Ishikawa (cell line): ENCODE measurements around the gene PIEZO2.
A peak's percentile ranks its signal among the peaks of the same experiment; 100 is the strongest.

Experiments
- CEBPB ChIP-seq: IDR thresholded peaks from 2 replicates; pipeline ENCODE4 v1.6.1; 2012
- CREB1 ChIP-seq: IDR thresholded peaks from 2 replicates; pipeline ENCODE4 v1.6.1; 2012; ENCODE audit warnings: low read depth
- EGR1 ChIP-seq: IDR thresholded peaks from 2 replicates; pipeline ENCODE4 v1.6.1; 2012
- EP300 ChIP-seq: IDR thresholded peaks from 2 replicates; pipeline ENCODE4 v1.6.1; 2012; ENCODE audit warnings: borderline replicate concordance
- FOXM1 ChIP-seq: IDR thresholded peaks from 2 replicates; pipeline ENCODE4 v1.6.1; 2012; ENCODE audit warnings: low read depth, borderline replicate concordance
- MAX ChIP-seq: IDR thresholded peaks from 2 replicates; pipeline ENCODE4 v1.6.1; 2012
- NFIC ChIP-seq: IDR thresholded peaks from 2 replicates; pipeline ENCODE4 v1.6.1; 2012
- RAD21 ChIP-seq: IDR thresholded peaks from 2 replicates; pipeline ENCODE4 v1.6.1; 2012; ENCODE audit warnings: low read depth
- REST ChIP-seq: IDR thresholded peaks from 2 replicates; pipeline ENCODE4 v1.6.1; 2012; ENCODE audit warnings: low read depth, mild to moderate bottlenecking
- TAF1 ChIP-seq: IDR thresholded peaks from 2 replicates; pipeline ENCODE4 v1.6.1; 2012; ENCODE audit warnings: low read depth, mild to moderate bottlenecking
- TCF12 ChIP-seq: IDR thresholded peaks from 2 replicates; pipeline ENCODE4 v1.6.1; 2012; ENCODE audit warnings: low read depth
- TEAD4 ChIP-seq: IDR thresholded peaks from 2 replicates; pipeline ENCODE4 v1.6.1; 2012
- USF1 ChIP-seq: IDR thresholded peaks from 2 replicates; pipeline ENCODE4 v1.6.1; 2012
- YY1 ChIP-seq: IDR thresholded peaks from 2 replicates; pipeline ENCODE4 v1.6.1; 2012; ENCODE audit warnings: low read depth
- ZBTB7A ChIP-seq: IDR thresholded peaks from 2 replicates; pipeline ENCODE4 v1.6.1; 2012; ENCODE audit warnings: low read depth

The PIEZO2 gene

GRCh38 chr18:11047156-11047555, 102.2 kb downstream of the PIEZO2 start:
- TF ChIP-seq TAF1 (no peak), CREB1 (no peak), RAD21 (no peak), CEBPB (no peak), REST (no peak), YY1 (no peak), FOXM1 (no peak), EP300 (no peak), ZBTB7A (no peak), TCF12 (no peak), MAX (no peak), EGR1 (no peak), USF1 (no peak), TEAD4 (no peak), NFIC (no peak)

GRCh38 chr18:11046140-11046539, 103.2 kb downstream of the PIEZO2 start:
- TF ChIP-seq EP300 (no peak), FOXM1 (no peak)

DNA sequence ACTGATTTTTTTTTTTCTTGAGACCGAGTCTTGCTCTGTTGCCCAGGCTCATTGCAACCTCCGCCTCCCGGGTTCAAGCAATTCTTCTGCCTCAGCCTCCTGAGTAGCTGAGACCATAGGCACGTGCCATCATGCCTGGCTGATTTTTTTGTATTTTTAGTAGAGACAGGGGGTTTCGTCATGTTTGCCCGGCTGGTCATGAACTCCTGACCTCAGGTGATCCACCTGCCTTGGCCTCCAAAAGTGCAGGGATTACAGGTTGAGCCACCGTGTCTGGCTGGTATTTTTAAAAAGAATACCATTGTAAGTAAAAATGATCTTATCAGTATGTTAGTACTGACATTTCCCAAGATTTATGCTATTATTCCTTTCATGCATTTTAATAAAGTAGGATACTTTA, 105.7 kb downstream of the PIEZO2 start:
- no peak for TF ChIP-seq CEBPB
- no peak for TF ChIP-seq TAF1
- no peak for TF ChIP-seq FOXM1
- no peak for TF ChIP-seq USF1
- no peak for TF ChIP-seq YY1
- TF ChIP-seq EGR1 = no peak
- no peak for TF ChIP-seq RAD21
- TF ChIP-seq MAX = no peak
- TF ChIP-seq TEAD4 = no peak
- TF ChIP-seq ZBTB7A = no peak
- TF ChIP-seq CREB1 = no peak
- no peak for TF ChIP-seq NFIC

DNA sequence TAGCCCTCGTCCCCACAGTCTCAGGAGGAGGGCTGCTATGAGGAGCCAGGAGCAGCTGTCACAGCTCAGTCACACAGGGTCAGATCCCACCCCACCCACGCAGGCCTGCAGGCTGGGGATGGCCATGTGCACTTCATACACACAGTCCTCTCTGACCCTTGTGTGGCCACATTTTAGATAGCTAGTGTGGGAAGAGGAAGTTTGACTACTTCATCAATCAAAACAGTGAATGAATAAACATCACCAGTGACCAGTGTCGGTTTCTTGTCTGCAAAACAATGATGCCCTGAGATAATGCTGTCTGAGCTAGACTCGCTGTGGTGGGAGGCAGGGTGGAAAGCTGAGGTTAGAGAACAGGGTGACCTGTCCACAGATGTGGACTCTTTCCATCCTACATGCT, 107.1 kb downstream of the PIEZO2 start:
- TF ChIP-seq TCF12 (no peak), NFIC (no peak)

DNA sequence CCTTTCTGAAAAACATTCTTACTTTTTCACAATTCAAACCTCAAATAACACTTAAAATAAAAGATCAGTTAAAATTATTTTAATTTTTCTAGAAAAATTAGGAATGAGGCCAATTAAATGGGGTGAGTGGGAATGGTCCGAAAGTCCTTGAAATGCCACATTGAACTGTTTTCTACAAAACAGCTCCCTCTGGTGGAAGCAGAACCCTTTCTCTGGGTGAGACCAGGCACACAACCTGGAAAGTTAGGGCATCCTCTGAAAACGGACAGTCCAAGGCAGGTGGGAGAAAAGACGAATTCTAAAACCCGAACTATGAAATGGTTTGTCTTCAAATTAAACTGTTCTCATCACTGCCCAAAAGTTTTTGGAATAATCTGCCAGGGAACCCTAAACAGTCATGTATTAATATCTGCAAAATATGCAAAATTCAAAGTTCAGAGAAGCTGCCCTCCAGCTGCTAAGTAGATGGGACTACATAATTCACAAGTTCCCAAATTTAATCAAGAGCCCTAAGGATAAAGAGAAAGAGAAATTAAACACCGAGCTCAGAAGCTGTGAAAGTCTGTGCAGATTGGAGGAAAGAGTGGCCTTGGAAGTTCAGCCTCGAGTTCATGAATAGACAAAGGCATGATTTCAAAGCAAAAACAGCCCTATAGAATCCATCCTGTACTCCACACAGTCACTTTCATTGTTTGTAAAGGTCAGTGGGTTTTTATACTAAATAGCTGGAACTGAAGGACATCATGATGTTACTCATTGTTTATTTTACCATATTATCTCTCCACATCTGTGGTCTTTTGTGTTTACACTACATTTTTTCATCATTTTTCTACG, 108.3 kb downstream of the PIEZO2 start:
- TF ChIP-seq RAD21 (peak; percentile 35; the same call in 1 of the 2 replicates), YY1 (no peak)

DNA sequence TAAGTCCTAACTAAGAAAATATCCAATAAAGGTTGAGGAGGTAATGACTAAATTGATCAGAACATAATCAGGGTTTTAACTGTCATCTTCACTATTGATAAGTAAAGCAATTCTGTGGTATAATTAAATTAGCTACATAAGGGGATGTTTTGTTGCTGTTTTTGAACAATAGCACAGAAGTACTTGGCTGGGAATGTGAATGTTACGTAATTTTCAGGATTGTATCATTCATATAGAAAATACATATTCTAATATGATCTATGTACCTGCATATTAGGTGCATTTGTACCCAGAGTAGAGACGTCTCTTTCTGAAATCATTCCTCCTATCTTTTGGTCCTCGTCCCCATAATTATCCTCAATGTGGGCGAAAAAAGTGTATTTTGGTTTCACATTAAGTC, 109.0 kb downstream of the PIEZO2 start:
- no peak for TF ChIP-seq TAF1
- TF ChIP-seq CREB1 = no peak
- no peak for TF ChIP-seq CEBPB
- no peak for TF ChIP-seq RAD21
- TF ChIP-seq USF1 = no peak
- TF ChIP-seq EP300 = no peak
- TF ChIP-seq FOXM1 = no peak
- no peak for TF ChIP-seq TEAD4
- no peak for TF ChIP-seq NFIC
- no peak for TF ChIP-seq ZBTB7A
- no peak for TF ChIP-seq EGR1
- no peak for TF ChIP-seq YY1
- TF ChIP-seq TCF12 = no peak

- no peak for TF ChIP-seq USF1
- no peak for TF ChIP-seq CEBPB
- no peak for TF ChIP-seq RAD21
- no peak for TF ChIP-seq REST
- TF ChIP-seq EP300 = no peak
- TF ChIP-seq FOXM1 = no peak
- TF ChIP-seq MAX = no peak
- TF ChIP-seq CREB1 = no peak
- no peak for TF ChIP-seq TEAD4
- no peak for TF ChIP-seq EGR1
- no peak for TF ChIP-seq NFIC
- no peak for TF ChIP-seq ZBTB7A
- TF ChIP-seq YY1 = no peak
- TF ChIP-seq TAF1 = no peak
- no peak for TF ChIP-seq TCF12
These were observed 111.7 kb downstream of the PIEZO2 start for GRCh38 chr18:11037533-11038240.
